ENCODE measurements around the gene VPREB3. TPM values are rescaled to one million over a fixed set of nuclear protein-coding genes. Genes with fewer than 3 reads are reported as not detected.

VPREB3 gene
- total RNA-seq, 1 donor from 2014 or later: not detected

- no peaks in the 10 kb centered on the region for H3K27me3 ChIP-seq
- no peak for TF ChIP-seq CTCF (IDR thresholded peaks at IDR 0.05)
- TF ChIP-seq EZH2 (IDR thresholded peaks at IDR 0.05): no peak
- no peak for TF ChIP-seq EZH2phosphoT487 (IDR thresholded peaks at IDR 0.05)
- H3K27ac Mint-ChIP-seq: no peak overlapping the region
- peaks cover 4% of the 10 kb centered on the region for H3K4me1 Mint-ChIP-seq
- H3K9ac ChIP-seq: no peak overlapping the region
- no peak overlapping the region for H3K4me2 ChIP-seq
- no peak overlapping the region for H2AFZ ChIP-seq (replicated peaks)
- H3K4me3 Mint-ChIP-seq: no peak overlapping the region
- H3K9me3 Mint-ChIP-seq: no peaks in the 10 kb centered on the region
- no peaks in the 10 kb centered on the region for H4K20me1 ChIP-seq (ENCODE audit: low read depth)
- H3K36me3 ChIP-seq: no peaks in the 10 kb centered on the region
- H3K27me3 Mint-ChIP-seq (ENCODE audit: insufficient read depth, low read depth): peaks cover 2% of the 10 kb centered on the region
- no peaks in the 10 kb centered on the region for H3K79me2 ChIP-seq (ENCODE audit: low read depth)
- no peak for DNase-seq (ENCODE audit: low spot score)
- no peaks in the 10 kb centered on the region for H3K36me3 Mint-ChIP-seq
- no peaks in the 10 kb centered on the region for H3K9me3 ChIP-seq (ENCODE audit: low read depth)
- no peaks in the 10 kb centered on the region for H3K4me1 ChIP-seq
- no peak overlapping the region for H3K27ac ChIP-seq
- no peaks in the 10 kb centered on the region for H3F3A ChIP-seq (ENCODE audit: low read depth)
- H3K4me3 ChIP-seq: no peak overlapping the region
Measured at GRCh38 chr22:23722160-23722559, 32.1 kb downstream of the VPREB3 start.

GRCh38 chr22:23720855-23721254 lies 33.4 kb downstream of the VPREB3 start:
- no peak overlapping the region for H3K9ac ChIP-seq
- no peaks in the 10 kb centered on the region for H3K36me3 ChIP-seq
- no peak overlapping the region for H3K4me3 Mint-ChIP-seq
- H3K27me3 Mint-ChIP-seq (ENCODE audit: insufficient read depth, low read depth): peaks cover 2% of the 10 kb centered on the region
- no peaks in the 10 kb centered on the region for H3K36me3 Mint-ChIP-seq
- DNase-seq (ENCODE audit: low spot score): no peak
- no peak overlapping the region for H3K27ac ChIP-seq
- peaks cover 4% of the 10 kb centered on the region for H3K4me1 Mint-ChIP-seq
- H3K4me2 ChIP-seq: no peak overlapping the region
- no peak overlapping the region for H3K27ac Mint-ChIP-seq
- H3K9me3 Mint-ChIP-seq: no peaks in the 10 kb centered on the region
- peaks cover 11% of the 10 kb centered on the region for H3K79me2 ChIP-seq (ENCODE audit: low read depth)
- H2AFZ ChIP-seq (replicated peaks): no peak overlapping the region
- H4K20me1 ChIP-seq (ENCODE audit: low read depth): no peaks in the 10 kb centered on the region
- TF ChIP-seq CTCF (IDR thresholded peaks at IDR 0.05) (no peak), EZH2phosphoT487 (IDR thresholded peaks at IDR 0.05) (no peak)
- no peaks in the 10 kb centered on the region for H3K9me3 ChIP-seq (ENCODE audit: low read depth)
- no peaks in the 10 kb centered on the region for H3K27me3 ChIP-seq
- no peaks in the 10 kb centered on the region for H3K4me1 ChIP-seq
- H3K4me3 ChIP-seq: no peak overlapping the region
- no peaks in the 10 kb centered on the region for H3F3A ChIP-seq (ENCODE audit: low read depth)

GRCh38 chr22:23718371-23719165 lies 35.7 kb downstream of the VPREB3 start:
- H3K4me1 ChIP-seq: no peaks in the 10 kb centered on the region
- H3K4me2 ChIP-seq: no peak overlapping the region
- no peaks in the 10 kb centered on the region for H3K9me3 ChIP-seq (ENCODE audit: low read depth)
- peaks cover 17% of the 10 kb centered on the region for H3K79me2 ChIP-seq (ENCODE audit: low read depth)
- H3K4me3 Mint-ChIP-seq: no peak overlapping the region
- peaks cover 4% of the 10 kb centered on the region for H3K4me1 Mint-ChIP-seq
- peaks cover 8% of the 10 kb centered on the region for H3K36me3 Mint-ChIP-seq
- no peaks in the 10 kb centered on the region for H4K20me1 ChIP-seq (ENCODE audit: low read depth)
- H3K27me3 Mint-ChIP-seq (ENCODE audit: insufficient read depth, low read depth): peaks cover 2% of the 10 kb centered on the region
- no peak overlapping the region for H3K27ac ChIP-seq
- no peaks in the 10 kb centered on the region for H3F3A ChIP-seq (ENCODE audit: low read depth)
- no peaks in the 10 kb centered on the region for H3K27me3 ChIP-seq
- TF ChIP-seq EZH2phosphoT487 (IDR thresholded peaks at IDR 0.05): no peak
- TF ChIP-seq EZH2 (IDR thresholded peaks at IDR 0.05): no peak
- TF ChIP-seq CTCF (IDR thresholded peaks at IDR 0.05): no peak
- H3K27ac Mint-ChIP-seq: peak overlapping the region; percentile 72
- H2AFZ ChIP-seq (replicated peaks): no peak overlapping the region
- H3K4me3 ChIP-seq: no peak overlapping the region
- H3K9me3 Mint-ChIP-seq: no peaks in the 10 kb centered on the region
- DNase-seq (ENCODE audit: low spot score): no peak
- H3K9ac ChIP-seq: no peak overlapping the region
- H3K36me3 ChIP-seq: no peaks in the 10 kb centered on the region
